ENCODE data around the gene MOB1A.
"Not testable (repeated sequence)": the region's sequence is repeated elsewhere in the genome, so short reads cannot be mapped to it uniquely, and the experiment has no call there.

MOB1A gene

DNA sequence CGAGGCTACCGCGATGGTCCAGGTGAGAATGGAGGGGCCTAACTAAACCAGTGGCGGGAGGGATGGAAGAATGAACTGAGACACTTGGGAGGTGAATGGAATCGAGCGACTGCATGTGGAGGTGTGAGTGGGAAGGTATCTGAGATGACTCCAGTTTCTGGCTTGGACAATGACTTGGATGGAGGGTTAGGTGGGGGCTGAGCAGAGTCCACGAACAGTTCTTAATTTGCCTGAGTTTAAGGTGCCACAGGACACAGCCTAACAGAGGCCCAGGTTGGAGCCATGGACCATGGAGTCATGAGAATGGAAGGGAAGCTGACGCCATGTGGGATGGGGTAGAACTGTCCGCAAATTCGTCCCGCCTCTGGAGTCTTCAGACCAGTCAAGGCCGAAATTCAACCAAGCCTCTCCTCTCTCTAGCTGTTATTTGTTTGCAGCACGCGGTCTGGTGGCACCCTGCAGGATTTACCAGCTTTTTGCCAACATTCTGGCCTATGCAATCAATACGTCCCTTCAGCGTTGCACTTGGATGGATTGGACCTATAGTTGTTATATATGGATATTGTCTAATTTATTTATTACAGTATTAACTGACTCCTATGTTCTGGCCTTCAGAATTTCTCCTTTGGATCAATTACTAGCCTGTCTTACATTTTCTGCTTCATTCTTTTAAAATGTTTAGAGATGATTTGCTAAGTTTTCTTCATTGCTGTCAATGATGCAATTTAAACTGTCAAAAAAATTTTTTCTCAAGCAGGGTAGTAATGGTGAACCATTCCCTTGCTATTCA lies 30.0 kb downstream of the MOB1A start:
- DNase-seq, result no peak

DNA sequence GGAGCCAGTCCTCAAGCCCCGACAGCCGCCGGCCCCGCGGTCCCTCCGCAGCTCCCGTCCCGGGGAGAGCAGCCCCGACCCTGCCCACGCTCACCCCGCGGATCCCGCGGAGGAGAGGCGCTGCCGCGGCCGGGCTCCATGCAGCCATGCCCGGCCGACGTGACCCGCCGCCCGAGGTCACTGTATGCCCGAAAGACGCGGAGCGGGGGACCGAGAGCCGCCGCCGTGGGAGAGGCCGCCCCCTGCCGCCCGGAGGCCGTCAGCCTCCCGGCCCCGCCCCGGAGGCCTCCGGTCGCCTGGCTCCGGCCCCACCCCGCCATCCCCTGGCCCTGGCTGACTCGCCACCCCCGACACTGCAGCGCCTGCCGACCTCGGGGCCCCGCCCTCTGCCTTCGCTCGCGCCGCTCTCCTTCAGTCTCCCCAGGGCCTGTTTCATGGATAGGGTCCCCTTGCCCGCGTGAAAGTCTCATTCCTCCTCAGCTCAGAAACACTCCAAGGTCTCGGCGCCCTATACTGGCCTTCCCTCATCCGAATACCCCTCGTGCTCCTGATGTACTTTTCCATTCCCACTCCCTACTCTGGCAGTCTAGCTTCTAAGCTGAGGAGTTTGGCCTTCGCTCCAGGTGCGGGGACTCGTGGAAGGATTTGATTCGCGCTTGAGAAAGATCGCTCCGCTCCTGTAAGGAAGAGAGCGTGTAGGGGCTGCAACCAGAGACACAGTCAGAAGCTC lies 30.8 kb downstream of the MOB1A start, which contains the start of gene BOLA3:
BOLA3 (minus strand) TSS at position 186 of the 730 bp plus-strand sequence; CDS start at position 148, 38 bp downstream.
- DNase-seq, result peak; percentile 72

DNA sequence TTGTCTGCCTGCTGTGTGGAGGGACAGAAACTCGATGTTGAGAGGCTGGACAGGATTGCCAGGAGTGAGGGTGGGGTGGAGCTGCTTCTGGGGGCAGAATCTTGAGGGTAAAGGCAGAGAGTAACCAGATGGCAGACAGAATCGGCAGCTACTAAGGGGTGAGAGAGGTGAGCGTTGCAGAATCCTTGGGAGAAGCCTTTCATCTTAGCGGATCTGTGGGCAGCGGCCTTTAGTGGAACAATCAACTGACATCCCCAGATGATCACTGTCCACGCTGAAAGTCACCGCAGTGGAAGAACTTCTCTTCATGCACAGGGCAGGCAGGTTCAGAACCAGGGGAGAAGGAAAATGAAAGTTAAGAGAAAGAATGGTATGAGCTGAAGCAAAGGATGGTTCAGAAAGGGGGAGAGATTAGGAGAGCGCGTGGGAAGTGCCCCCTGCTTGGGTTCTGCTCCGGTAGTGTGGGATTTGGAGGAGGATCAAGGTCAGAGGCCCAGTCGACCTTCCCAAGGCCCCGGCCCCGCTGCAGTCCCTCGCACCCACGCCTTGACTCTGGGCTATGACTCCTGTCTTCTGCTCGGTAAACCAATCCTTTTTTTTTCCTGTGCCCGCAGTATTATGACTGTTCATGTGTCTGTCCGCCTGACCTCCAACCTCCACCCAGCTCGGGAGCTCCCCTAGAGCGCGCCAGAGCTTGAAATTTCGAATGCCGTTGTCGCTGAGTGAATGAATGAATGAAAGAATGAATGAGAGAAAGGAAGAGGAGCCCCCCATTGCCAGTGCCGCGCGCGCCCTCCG lies 31.6 kb downstream of the MOB1A start:
- no peak for DNase-seq

DNA sequence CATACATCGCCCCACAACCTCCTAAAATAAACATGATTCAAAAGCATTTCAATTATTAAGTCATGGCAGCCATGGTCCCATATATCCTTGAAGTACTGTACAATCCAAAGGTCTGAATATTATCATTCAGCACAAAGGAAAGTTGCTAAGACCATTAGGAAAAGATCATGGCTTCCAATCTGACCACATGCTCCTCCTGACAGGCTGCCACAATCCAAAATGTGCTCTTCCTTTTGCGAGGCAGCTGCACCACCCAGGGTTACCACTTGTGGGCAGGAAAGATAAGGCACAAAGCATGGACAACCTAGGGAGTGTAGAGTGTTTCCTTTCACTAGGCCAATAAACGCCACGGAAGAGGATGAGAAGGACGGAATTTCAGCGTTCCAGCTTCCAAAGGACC lies 36.3 kb downstream of the MOB1A start:
- DNase-seq, result no peak

DNA sequence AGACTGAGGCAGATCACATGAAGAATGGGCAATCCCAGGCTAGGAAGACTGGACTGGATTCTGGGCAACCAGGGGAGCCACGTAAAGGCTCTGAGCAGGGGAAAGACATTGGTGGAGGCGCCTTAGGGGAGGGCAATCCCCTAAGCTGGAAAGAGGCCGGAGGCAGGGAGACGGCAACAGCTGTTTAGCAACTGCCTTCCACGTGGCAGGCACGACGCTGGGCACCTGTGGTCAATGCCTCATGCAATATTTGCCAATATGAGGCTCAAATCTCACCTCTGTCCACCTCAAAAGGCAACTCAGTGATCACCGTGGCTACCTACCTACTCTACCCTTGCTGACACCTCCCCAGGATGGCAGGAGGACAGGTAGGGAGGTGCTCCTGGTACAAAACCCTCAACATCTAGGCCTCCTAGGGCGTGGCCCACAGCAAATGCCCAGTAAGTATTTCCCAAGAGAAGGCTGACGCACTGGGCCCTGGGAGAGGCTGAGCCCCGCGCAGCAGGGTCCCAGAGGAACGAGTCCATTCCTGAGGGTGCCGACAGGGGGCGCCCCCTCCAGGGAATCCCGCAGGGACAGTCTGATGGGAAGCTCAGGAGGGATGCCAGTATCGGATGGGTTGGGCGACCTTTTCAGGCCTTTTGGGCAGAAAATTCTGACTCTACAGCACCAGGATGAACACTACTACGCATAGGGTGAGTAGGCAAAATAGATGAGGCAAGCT lies 39.9 kb downstream of the MOB1A start:
- DNase-seq, result no peak

DNA sequence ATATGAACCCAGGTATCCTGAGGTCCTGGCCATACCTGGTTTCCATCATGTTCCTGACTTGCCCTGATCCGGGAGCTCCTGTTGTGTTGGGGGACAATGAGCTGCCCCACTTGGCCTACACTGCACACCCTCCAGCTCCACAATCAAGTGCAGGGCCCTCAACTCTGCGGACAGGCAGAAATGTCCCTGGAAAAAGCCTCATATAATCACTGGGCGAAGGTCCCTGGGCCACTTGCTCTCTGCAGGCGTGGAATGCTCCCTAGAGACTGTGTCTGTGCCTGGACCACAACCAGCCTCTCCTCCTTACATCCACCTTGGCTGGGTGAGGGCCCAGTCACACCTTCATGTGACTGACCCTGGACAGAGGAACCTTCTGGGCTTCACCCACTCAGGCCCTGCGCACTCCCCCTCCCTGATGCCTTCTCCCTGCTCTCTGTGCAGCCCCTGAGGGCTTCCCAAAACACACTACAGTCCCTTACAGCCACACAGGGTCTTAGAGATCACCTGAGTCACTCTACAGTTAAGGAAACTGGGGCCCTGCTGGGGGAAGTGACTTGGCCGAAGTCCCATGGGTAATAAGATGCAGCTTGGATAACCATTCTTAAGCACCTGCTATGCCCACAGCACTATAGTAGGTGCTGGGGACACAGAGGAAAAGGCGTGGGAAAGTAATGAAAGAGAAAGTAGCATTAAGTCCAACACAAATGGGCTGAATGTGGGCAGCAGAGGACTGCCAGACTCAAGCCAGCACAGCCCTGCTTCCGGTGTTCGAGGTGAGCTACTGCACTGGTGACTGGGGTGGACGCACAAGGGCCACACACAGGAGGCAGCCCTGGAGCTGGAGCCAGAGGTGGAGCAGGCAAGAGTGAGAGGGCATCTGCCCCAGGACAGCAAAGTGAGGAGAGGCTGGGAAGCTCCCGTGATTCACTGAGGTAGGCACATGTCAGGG lies 40.8 kb downstream of the MOB1A start:
- DNase-seq, result no peak

DNA sequence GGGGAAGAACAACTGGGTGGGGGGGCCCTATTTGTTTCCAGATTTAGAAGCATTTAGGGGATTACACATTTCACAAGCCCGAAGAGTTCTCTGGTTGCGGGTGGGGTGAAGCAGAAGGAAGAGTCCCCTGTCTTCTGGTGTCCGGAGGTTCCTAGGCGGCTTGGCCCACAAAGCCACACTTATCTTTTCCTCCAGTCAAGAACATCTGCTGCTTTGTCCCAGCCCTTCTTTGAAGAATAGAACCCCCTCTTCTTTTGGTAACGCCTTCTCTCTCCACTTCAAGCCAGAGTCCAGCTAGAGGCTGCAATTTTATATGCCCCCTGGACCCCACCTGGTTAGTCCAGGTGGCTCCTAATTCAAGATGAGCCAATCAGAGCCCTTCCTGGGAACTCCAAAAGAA lies 46.8 kb downstream of the MOB1A start:
- DNase-seq, result no peak

DNA sequence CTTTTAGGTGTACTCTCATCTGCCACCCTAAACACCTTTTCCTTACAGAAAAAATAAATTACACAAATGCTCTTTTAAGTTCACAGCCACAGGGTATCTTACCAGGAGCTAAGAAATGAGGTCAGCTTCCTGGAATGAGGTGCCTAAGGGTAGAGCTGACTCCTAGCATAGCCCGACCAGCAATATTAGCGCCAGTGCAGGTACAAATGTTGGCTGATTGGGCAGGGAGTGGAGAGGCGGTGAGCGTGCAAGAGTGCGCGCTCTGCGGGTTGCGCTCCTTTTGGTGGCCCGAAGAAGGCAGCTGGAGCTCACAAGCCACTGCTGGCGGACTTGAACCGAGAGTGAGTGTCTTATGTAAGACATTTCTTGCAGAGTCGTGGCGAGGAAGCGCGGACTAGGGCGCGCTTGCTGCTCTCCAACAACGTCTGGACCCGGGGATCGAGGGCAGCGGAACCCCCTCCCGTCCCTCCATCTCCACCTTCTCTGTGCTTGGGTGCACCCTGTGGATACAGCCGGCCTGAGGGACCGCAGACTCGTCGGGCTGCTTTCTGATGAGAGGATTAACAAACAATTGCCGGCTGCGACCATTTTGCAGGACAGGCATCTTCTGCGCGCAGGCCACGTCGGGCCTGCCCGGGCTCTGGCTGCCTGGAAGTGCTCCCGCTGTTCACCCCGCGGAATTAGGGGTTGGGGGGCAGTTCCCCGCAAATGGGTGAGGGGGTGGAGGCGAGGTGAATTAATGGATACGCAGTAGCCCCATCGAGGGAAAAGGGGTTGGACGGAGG lies 48.3 kb downstream of the MOB1A start:
- DNase-seq, result no peak

DNA sequence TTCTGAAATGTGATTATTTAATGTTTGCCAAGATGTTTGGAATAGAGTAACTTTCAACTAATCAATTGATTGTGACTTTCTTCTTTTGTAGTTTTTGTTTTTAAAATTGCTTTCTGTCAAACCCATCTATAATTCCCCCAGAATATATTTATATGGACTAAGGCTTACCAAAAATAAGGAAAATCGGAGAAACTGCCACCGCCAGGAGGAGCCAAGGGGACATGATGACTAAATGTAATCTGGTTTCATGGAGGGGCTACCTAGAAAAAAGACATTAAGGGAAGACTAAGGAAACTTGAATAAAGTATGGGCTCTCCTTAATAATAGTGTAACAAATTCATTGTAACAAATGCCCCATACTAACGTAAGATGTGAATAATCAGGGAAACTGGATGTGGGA lies 50.5 kb downstream of the MOB1A start:
- no peak for DNase-seq

DNA sequence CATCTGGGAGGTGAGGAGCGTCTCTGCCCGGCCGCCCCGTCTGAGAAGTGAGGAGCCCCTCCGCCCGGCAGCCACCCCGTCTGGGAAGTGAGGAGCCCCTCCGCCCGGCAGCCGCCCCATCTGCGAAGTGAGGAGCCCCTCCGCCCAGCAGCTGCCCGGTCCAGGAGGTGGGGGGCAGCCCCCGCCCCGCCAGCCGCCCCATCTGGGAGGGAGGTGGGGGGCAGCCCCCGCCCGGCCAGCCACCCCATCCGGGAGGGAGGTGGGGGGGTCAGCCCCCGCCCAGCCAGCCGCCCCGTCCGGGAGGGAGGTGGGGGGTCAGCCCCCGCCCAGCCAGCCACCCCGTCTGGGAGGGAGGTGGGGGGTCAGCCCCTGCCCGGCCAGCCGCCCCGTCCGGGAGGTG lies 54.7 kb downstream of the MOB1A start:
- not testable (repeated sequence) for DNase-seq

DNA sequence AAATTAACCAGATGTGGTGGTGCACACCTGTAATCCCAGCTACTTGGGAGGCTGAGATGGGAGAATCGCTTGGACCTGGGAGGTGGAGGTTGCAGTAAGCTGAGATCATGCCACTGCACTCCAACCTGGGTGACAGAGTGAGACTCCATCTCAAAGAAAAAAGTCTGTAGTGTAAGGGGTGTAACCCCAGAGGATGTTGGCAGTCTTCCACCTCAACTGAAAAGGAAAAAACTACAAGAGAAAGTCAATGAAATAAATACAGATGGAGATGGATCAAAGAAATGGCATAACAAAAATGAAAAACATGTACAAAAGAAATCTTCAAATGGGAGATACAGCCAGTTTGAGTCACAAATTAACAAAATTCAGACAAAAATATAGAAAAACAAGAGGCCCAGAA lies 56.8 kb downstream of the MOB1A start:
- DNase-seq, result not testable (repeated sequence)

DNA sequence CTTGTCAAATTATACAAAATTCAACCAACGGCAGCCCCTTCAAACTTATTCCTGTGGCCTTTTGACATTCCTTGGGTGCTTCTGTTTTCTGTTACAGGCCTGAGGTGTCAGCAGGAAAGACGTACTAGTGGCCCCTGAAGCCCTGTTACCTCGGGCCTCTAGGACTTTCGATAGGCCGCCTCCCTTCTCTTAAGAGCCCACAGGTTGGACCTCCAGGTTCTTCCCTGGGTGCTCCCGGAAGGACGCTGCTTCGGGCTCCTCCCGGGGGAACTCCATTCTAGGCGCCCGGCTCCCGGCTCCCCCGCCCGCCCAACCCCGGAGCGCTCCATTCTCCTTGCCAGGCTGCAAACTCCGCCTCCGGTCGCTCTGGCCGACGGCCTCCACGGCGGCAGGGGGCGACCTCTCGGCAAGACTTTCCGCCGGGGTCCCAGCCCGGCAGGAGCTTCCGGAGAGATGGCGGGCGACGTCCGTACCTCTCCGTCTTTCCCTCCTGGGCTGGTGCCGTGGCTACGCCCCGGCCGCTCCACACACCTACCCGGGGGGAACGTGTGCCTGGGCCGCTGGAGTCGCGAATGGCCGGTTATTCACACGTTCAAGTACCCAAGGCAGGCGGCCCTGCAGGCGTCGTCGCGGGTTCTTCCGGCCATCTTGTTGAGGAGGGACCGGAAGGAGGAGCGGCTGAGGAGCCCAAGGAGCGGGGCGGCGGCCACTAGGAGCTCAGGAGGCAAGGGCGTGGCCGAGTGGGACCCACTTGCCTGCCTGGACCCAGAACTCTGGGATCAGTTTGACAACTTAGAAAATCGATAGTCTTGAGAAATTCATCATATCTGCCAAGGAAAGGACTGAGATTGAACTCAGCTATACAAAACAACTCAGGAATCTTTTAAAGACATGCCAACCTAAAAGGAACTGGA lies 58.5 kb downstream of the MOB1A start:
- peak; percentile 74 for DNase-seq

DNA sequence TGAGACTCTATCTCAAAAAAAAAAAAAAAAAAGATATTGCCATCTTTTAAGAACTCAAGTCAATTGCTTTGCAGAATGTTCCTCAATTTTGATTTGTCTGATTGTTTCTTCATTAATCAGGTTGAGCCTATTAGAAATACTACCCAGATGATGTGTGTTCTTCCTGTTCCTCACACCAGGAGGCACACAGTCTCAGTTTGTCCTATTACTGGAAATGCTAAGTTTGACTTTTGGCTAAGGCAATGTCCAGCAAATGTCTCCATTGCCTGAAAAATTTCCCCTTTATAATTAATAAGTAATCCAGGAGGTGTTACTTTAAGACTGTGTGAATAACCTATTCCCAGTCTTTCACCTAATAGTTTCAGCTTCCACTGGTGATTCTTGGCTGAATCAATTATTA lies 59.3 kb downstream of the MOB1A start:
- DNase-seq, result no peak

DNA sequence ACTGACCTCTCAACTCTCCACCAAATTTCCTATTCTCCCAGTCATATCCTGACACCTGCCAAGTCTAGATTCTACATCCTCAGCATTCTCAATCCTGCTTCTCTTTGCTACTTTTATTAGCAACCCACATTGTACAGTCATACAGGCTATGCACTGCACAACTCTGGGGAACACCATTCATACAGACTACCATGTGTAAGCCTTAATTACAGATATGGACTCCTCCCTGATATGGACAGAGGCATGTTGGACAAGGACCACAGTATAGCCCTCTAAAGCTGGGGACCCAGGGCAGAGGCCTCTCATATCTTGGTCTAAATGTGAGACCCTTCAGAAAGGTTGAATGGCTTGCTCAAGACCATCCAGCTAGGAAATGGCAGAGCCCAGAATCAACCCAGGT lies 67.3 kb downstream of the MOB1A start:
- DNase-seq, result no peak

DNA sequence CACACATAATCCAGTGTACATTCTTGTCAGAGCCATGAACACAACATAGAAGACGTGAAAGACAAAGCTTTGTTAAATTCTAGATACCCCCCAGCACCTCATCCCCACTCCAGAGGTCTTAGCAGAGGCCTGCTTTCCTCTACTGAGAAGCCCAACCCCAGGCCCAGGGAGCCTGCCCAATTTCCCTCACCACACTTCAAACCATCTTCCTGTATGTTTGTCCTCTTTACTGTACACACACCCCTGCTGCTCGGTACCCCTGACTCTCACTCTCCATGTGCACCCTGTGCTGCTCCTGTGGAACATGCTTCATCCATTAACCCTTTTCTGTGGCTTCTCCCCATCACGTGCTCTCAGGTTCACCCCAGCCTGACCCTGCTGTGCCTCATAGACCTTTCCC lies 68.1 kb downstream of the MOB1A start:
- DNase-seq, result no peak

DNA sequence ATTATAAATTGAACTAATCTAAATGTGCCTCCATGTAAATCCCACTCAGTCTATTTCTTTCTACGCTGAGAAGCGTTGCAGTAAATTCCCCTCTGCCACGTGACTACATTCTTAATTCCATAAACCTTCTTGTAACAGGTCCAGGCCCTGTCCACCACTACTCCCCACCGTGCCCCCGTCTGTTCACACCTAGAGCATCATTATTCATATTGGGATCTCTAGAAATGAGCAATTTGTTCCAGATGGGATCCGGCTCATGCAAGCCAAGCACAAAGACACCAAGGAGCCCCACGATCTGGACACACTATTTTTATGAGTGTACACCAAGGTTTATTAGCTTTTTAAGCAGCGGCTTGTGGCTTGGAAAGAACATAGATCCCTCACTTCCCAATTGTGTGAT lies 69.1 kb downstream of the MOB1A start:
- DNase-seq, result no peak

DNA sequence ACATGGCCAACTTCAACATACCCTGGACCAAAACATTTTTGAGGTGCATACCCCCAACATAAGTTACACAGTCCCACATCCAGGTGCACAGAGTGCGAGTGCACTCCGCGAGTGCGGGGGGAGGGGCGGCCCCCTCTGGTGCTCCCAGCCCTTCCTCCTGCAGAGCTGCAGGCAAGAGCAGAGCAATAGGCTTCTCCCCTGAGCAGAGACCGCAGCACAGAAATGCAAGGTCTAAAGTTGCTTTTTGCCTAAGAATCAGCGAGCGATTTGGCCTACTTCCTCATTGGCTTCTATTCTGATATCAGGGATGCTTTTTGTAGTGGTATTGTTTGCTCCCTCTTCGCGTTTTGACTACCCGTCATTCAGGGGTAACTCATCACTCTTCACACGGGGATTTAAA lies 71.6 kb downstream of the MOB1A start:
- no peak for DNase-seq

DNA sequence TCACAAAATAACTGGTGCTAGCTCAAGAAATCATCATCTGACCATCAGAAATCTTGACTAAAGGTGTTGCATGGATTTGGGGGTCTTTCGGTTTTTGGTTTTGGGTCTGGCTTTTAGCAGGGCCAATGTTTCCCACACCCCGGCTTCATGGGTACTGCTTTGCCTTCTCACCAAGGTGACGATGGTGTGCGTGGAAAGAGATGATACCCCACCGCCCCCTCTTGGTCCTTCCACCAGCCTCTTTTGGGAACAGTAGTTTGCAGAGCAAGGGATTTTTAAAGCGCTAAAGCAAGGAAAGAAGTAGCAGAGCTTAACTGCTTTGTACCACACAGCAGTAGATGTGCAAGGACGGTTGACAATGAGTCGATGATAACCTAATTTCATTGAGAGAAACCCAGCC lies 73.3 kb downstream of the MOB1A start:
- DNase-seq, result no peak

DNA sequence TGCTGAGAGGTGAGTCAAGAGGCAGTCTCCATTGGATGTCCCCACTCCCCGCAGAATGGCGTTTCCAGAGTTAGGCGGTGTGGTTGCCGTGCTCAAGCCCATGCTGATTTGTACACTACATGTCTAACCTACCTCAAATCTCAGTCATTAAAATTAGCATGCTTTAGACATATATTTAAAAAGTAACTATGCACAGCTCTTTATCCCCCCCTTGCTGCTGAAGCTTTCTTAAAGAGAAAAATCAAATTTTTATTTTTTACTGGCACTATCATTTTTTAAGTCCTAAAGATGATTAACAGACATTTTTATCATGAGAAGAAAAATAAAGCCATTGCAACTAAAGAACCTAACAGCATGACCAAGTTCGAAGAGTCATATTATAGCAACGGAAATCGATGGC lies 73.8 kb downstream of the MOB1A start:
- no peak for DNase-seq

DNA sequence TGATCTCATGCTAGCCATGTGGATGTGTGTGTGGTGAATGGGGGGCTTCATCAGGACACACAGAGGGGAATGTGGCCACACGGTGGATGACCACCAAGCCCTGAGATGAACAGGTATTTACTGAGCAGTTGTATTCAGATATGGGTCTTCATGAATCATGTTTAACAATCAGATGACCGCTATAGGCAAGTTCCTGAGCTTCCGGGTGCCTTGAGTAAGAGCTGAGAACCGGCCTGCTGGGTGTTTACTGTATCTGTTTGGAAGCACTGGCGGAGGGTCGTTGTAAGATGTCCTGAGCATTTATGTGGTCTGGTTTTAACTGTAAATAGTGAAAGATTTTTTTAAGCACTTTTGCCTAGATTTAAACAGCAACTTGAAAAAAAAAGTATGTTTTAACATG lies 74.9 kb downstream of the MOB1A start:
- no peak for DNase-seq

Data from T-helper 9 cell (primary cell).